Testis (tissue), 3 donors: Measurements from ENCODE around the gene PARP8. TPM values are rescaled to one million over a fixed set of nuclear protein-coding genes. Genes with fewer than 3 reads are reported as not detected.

Experiments used
- DNase-seq: peaks from one replicate; pipeline ENCODE4 v3.0.0-alpha.2; 2019
- H3K27ac ChIP-seq, 2 donors: fragments of 200-600 bp; sonication (generic); one replicate each; pipeline ENCODE4 v1.5.1; 2019
- H3K27me3 ChIP-seq: fragments of 200-600 bp; sonication (generic); one replicate; pipeline ENCODE4 v1.5.1; 2019
- H3K36me3 ChIP-seq: fragments of 200-600 bp; sonication (generic); one replicate; pipeline ENCODE4 v1.5.1; 2017; ENCODE audit warnings: low read depth; ENCODE audit errors: missing control alignments
- H3K4me1 ChIP-seq: fragments of 200-600 bp; sonication (generic); one replicate; pipeline ENCODE4 v1.5.1; 2019
- H3K4me3 ChIP-seq, 2 donors: fragments of 200-600 bp; sonication (generic); one replicate each; pipeline ENCODE4 v1.5.1; 2017 to 2019
- H3K9me3 ChIP-seq: fragments of 200-600 bp; sonication (generic); one replicate; pipeline ENCODE4 v1.5.1; 2017
- CTCF ChIP-seq, 3 experiments: fragments of 450-650 bp in 2 of 3; fragments of 200-600 bp in 1 of 3; sonication (generic) in 1 of 3; IDR thresholded peaks; one replicate each; pipeline ENCODE4 v1.5.1; 2016 to 2019; ENCODE audit warnings: antibody characterized with exemption in 3 of 3, mild to moderate bottlenecking in 2 of 3, moderate library complexity in 1 of 3
- POLR2A ChIP-seq: fragments of 450-650 bp; IDR thresholded peaks from one replicate; pipeline ENCODE4 v1.6.1; 2017; ENCODE audit warnings: antibody characterized with exemption, mild to moderate bottlenecking, moderate library complexity
- WGBS, 2 donors: methylation state at CpG; one replicate each; pipeline ENCODE4 v1.1.5; 2018; 5-methylcytosine and 5-hydroxymethylcytosine counted together
- intact Hi-C: fragments of 100-400 bp; cut with DNase I; formaldehyde crosslinking; loops from one replicate; pipeline ENCODE4 v1.15.1; 2023; ENCODE audit warnings: low total_unique reads
- polyA plus RNA-seq: library from polyadenylated mRNA; stranded (reverse); fragments of 350-450 nt; fragmentation: Illumina TruSeq; extraction: RNeasy Lipid Tissue Mini Kit (QIAGEN cat#74804); gene quantifications from one replicate; pipeline ENCODE4 v1.2.3, GENCODE V29; 2014; ENCODE audit warnings: low read depth, low replicate concordance; ENCODE audit not compliant: insufficient read depth
- total RNA-seq, 2 donors: library from RNA; depleted of rRNA; stranded (reverse); fragments of >200 nt; gene quantifications; one replicate each; pipeline ENCODE4 v1.2.3, GENCODE V29; 2016

PARP8 gene
- total and polyA plus RNA-seq, 3 donors from 2014 or later: 14.4 to 24.3 (median 18.0) TPM

- Histone ChIP-seq H3K27ac (no peak overlapping the region), H3K36me3 (no peaks in the 10 kb centered on the region), H3K27me3 (no peaks in the 10 kb centered on the region), H3K4me1 (no peaks in the 10 kb centered on the region), H3K9me3 (no peaks in the 10 kb centered on the region), H3K4me3 (no peak overlapping the region)
- no peak for DNase-seq
- 91 to 93% methylated on average over 3 of the region's 3 CpGs for WGBS, 2 donors
- intact Hi-C loops: no loop called here
- TF ChIP-seq CTCF (IDR thresholded peaks at IDR 0.05) (no peak), POLR2A (no peak)
These were observed 197.2 kb downstream of the PARP8 start for GRCh38 chr5:50863534-50864170.

GRCh38 chr5:50864466-50864865, 198.0 kb downstream of the PARP8 start:
- no peak overlapping the region for H3K4me3 ChIP-seq
- H3K27ac ChIP-seq: no peak overlapping the region
- no peak for DNase-seq
- H3K9me3 ChIP-seq: no peaks in the 10 kb centered on the region
- intact Hi-C loops: no loop called here
- 36 to 49% methylated on average over 2 of the region's 2 CpGs for WGBS, 2 donors
- H3K27me3 ChIP-seq: no peaks in the 10 kb centered on the region
- no peaks in the 10 kb centered on the region for H3K36me3 ChIP-seq
- TF ChIP-seq POLR2A (no peak), CTCF (IDR thresholded peaks at IDR 0.05) (no peak)
- H3K4me1 ChIP-seq: no peaks in the 10 kb centered on the region

GRCh38 chr5:50866415-50866814, 200.0 kb downstream of the PARP8 start:
- Histone ChIP-seq H3K4me3 (no peak overlapping the region), H3K27ac (no peak overlapping the region), H3K4me1 (no peaks in the 10 kb centered on the region), H3K9me3 (no peaks in the 10 kb centered on the region), H3K27me3 (no peaks in the 10 kb centered on the region), H3K36me3 (no peaks in the 10 kb centered on the region)
- TF ChIP-seq CTCF (IDR thresholded peaks at IDR 0.05): no peak
- TF ChIP-seq POLR2A: no peak
- no peak for DNase-seq
- intact Hi-C loops: no loop called here
- WGBS, 2 donors: 59 to 68% methylated on average over 1 of the region's 1 CpG

- WGBS, 2 donors: 85 to 89% methylated on average over 3 of the region's 3 CpGs
- no peak overlapping the region for H3K4me3 ChIP-seq
- intact Hi-C loops: no loop called here
- no peaks in the 10 kb centered on the region for H3K4me1 ChIP-seq
- no peaks in the 10 kb centered on the region for H3K27me3 ChIP-seq
- DNase-seq: no peak
- no peaks in the 10 kb centered on the region for H3K9me3 ChIP-seq
- H3K27ac ChIP-seq: no peak overlapping the region
- H3K36me3 ChIP-seq: no peaks in the 10 kb centered on the region
- TF ChIP-seq CTCF (IDR thresholded peaks at IDR 0.05): no peak
- TF ChIP-seq POLR2A: no peak
These were observed 200.7 kb downstream of the PARP8 start for GRCh38 chr5:50867140-50867539.

GRCh38 chr5:50873595-50874277, 207.3 kb downstream of the PARP8 start:
- Histone ChIP-seq H3K27me3 (no peaks in the 10 kb centered on the region), H3K9me3 (no peaks in the 10 kb centered on the region), H3K36me3 (no peaks in the 10 kb centered on the region), H3K4me3 (no peak overlapping the region), H3K4me1 (no peaks in the 10 kb centered on the region), H3K27ac (no peak overlapping the region)
- DNase-seq: no peak
- intact Hi-C loops: no loop called here
- 73 to 77% methylated on average over 2 of the region's 2 CpGs for WGBS, 2 donors
- TF ChIP-seq POLR2A: no peak
- no peak for TF ChIP-seq CTCF (IDR thresholded peaks at IDR 0.05)
